Activated CD8-positive, alpha-beta T cell treated with anti-CD3 and anti-CD28 coated beads for 36 hours (primary cell): ENCODE results near the gene ABCC11. TPM values are rescaled to one million over a fixed set of nuclear protein-coding genes. Genes with fewer than 3 reads are reported as not detected.

Experiments used
- ATAC-seq: fragments of 200-7000 bp; cut with Tn5 transposase; one replicate; pipeline ENCODE4 v1.10.0; 2021; ENCODE audit warnings: mild to moderate bottlenecking, moderate library complexity
- CTCF ChIA-PET: fragments of 350-600 bp; sonication (Branson Sonifier 250); formaldehyde crosslinking; loops from one replicate; lab custom pipeline; 2021; ENCODE audit warnings: antibody characterized with exemption; lab: Charles Lee
- POLR2A ChIA-PET: fragments of 350-600 bp; sonication (Branson Sonifier 250); formaldehyde crosslinking; loops from one replicate; lab custom pipeline; 2021; ENCODE audit warnings: antibody characterized with exemption; lab: Charles Lee
- DNase-seq: peaks from one replicate; pipeline ENCODE4 v3.0.0-alpha.2; 2020
- H3K27ac Mint-ChIP-seq: one replicate; pipeline ENCODE4 v1.8.0; 2021; ENCODE audit warnings: mild to moderate bottlenecking, mixed read lengths
- H3K27me3 Mint-ChIP-seq: one replicate; pipeline ENCODE4 v1.8.0; 2021; ENCODE audit warnings: mixed read lengths
- H3K36me3 Mint-ChIP-seq: one replicate; pipeline ENCODE4 v1.8.0; 2021; ENCODE audit warnings: low read depth, mixed read lengths
- H3K4me1 Mint-ChIP-seq: one replicate; pipeline ENCODE4 v1.8.0; 2021; ENCODE audit warnings: low read depth, mixed read lengths
- H3K4me3 Mint-ChIP-seq: one replicate; pipeline ENCODE4 v1.8.0; 2021; ENCODE audit warnings: mild to moderate bottlenecking, moderate library complexity, mixed read lengths
- H3K9me3 Mint-ChIP-seq: one replicate; pipeline ENCODE4 v1.8.0; 2021; ENCODE audit warnings: mixed read lengths
- CTCF ChIP-seq: fragments of 200-600 bp; IDR thresholded peaks from one replicate; pipeline ENCODE4 v1.8.0; 2022; ENCODE audit warnings: antibody characterized with exemption, mild to moderate bottlenecking
- intact Hi-C: fragments of 100-400 bp; cut with micrococcal nuclease; formaldehyde crosslinking; loops from one replicate; pipeline ENCODE4 v1.10.0; 2022
- total RNA-seq, 2 experiments: library from RNA; stranded (reverse); gene quantifications; one replicate each; pipeline ENCODE4 v1.2.3, GENCODE V29; 2021

Gene ABCC11
- total RNA-seq, 2 experiments from 2014 or later: 0.16 to 0.54 TPM

- intact Hi-C loops: no loop called here
- Mint-ChIP-seq H3K9me3 (no peaks in the 10 kb centered on the region), H3K27ac (no peak overlapping the region), H3K4me1 (peaks cover 32% of the 10 kb centered on the region), H3K27me3 (no peaks in the 10 kb centered on the region), H3K36me3 (peaks cover 17% of the 10 kb centered on the region), H3K4me3 (no peak overlapping the region)
- CTCF ChIA-PET: interaction anchor here (1.1 to 2.0 kb wide), 3 partner anchors 10 to 371 kb away, joined by 3 to 7 read pairs (median 4); no protein-coding TSS in a partner anchor
- no peak for ATAC-seq
- POLR2A ChIA-PET: no interaction called here
- no peak for TF ChIP-seq CTCF
- no peak for DNase-seq
These were observed 4.7 kb upstream of the ABCC11 start for GRCh38 chr16:48252013-48252412.

- H3K4me1 Mint-ChIP-seq: peaks cover 42% of the 10 kb centered on the region
- ATAC-seq (no peak), DNase-seq (no peak)
- ChIA-PET CTCF (interaction anchor here (2.0 to 2.4 kb wide), 2 partner anchors 373 to 379 kb away, joined by 6 to 7 read pairs; no protein-coding TSS in a partner anchor), POLR2A (no interaction called here)
- no peaks in the 10 kb centered on the region for H3K27me3 Mint-ChIP-seq
- TF ChIP-seq CTCF: no peak
- no peaks in the 10 kb centered on the region for H3K9me3 Mint-ChIP-seq
- H3K27ac Mint-ChIP-seq: no peak overlapping the region
- intact Hi-C loops: no loop called here
- H3K36me3 Mint-ChIP-seq: peaks cover 16% of the 10 kb centered on the region
- H3K4me3 Mint-ChIP-seq: no peak overlapping the region
These were observed 3.4 kb upstream of the ABCC11 start for GRCh38 chr16:48250520-48251278.

DNA sequence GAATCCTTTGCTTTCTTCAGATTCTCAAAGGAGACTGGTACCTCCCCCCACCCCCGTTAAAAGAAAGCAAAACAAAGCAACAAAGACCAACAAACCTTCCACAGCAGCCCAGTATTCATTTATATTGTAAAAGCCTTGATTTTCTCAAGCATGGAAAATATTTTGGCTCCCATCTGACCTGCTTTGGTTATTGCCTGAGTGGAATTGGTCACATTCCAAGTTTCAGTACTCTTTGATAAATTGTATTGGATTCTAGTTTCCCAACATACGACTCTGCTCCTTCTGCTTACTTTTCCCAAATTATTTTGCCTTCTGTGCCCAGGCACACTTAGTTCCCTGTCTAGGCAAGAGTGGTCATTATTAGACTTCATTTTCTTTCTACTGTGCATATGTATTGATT, 1.3 kb downstream of the ABCC11 start:
- Mint-ChIP-seq H3K9me3 (peaks cover 4% of the 10 kb centered on the region), H3K4me3 (peak overlapping the region; percentile 43), H3K27ac (no peak overlapping the region), H3K4me1 (peaks cover 36% of the 10 kb centered on the region), H3K27me3 (no peaks in the 10 kb centered on the region), H3K36me3 (peaks cover 2% of the 10 kb centered on the region)
- intact Hi-C loops: no loop called here
- ATAC-seq (no peak), DNase-seq (no peak)
- POLR2A ChIA-PET: no interaction called here
- TF ChIP-seq CTCF: no peak
- CTCF ChIA-PET: no interaction called here

GRCh38 chr16:48244863-48245195, 2.5 kb downstream of the ABCC11 start:
- peak overlapping the region; percentile 90 for H3K4me3 Mint-ChIP-seq
- peak overlapping the region; percentile 89 for H3K27ac Mint-ChIP-seq
- H3K9me3 Mint-ChIP-seq: peaks cover 9% of the 10 kb centered on the region
- peaks cover 2% of the 10 kb centered on the region for H3K36me3 Mint-ChIP-seq
- ChIA-PET POLR2A (interaction anchor here (1.1 to 1.2 kb wide), 2 partner anchors 12 to 13 kb away, joined by 4 read pairs; no protein-coding TSS in a partner anchor), CTCF (interaction anchor here (1.1 to 1.4 kb wide), 2 partner anchors 378 to 385 kb away, joined by 3 to 6 read pairs; no protein-coding TSS in a partner anchor)
- no peak for ATAC-seq
- no peaks in the 10 kb centered on the region for H3K27me3 Mint-ChIP-seq
- TF ChIP-seq CTCF: no peak
- DNase-seq: no peak
- peaks cover 30% of the 10 kb centered on the region for H3K4me1 Mint-ChIP-seq
- intact Hi-C loops: no loop called here
